Measurements from ENCODE around the gene CD6.

Gene CD6

DNA sequence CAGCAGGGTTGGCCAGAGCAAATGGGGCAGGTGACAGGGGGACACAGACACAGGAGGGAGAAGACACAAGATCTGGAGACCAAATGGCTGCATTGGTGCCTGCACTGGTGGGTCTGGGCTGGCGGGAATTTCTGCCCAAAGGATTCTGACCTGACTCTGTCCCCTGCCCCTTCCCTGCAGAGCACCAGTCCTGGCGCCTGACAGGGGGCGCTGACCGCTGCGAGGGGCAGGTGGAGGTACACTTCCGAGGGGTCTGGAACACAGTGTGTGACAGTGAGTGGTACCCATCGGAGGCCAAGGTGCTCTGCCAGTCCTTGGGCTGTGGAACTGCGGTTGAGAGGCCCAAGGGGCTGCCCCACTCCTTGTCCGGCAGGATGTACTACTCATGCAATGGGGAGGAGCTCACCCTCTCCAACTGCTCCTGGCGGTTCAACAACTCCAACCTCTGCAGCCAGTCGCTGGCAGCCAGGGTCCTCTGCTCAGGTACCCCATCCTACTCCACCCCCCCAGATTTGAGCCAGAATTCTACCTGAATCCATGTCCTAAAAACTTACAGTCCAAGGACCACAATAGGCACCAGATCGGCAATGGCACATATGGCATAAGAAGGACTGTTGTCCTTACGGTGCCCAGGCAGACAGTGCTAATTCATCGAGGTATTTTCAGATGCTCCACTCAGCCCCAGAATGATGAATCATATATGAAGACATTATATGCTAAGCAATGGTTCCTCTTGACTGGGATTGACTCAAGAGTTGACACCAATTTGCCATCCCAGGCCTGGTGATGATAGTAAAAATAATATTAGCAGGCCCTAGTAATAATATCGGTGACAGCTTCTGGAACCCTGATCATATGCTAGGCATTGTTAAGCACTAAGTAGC lies 38.2 kb downstream of the CD6 start:
- TF ChIP-seq, protein P1, sequence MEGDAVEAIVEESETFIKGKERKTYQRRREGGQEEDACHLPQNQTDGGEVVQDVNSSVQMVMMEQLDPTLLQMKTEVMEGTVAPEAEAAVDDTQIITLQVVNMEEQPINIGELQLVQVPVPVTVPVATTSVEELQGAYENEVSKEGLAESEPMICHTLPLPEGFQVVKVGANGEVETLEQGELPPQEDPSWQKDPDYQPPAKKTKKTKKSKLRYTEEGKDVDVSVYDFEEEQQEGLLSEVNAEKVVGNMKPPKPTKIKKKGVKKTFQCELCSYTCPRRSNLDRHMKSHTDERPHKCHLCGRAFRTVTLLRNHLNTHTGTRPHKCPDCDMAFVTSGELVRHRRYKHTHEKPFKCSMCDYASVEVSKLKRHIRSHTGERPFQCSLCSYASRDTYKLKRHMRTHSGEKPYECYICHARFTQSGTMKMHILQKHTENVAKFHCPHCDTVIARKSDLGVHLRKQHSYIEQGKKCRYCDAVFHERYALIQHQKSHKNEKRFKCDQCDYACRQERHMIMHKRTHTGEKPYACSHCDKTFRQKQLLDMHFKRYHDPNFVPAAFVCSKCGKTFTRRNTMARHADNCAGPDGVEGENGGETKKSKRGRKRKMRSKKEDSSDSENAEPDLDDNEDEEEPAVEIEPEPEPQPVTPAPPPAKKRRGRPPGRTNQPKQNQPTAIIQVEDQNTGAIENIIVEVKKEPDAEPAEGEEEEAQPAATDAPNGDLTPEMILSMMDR (IDR thresholded peaks at IDR 0.05; ENCODE audit: control insufficient read depth, insufficient read depth, low read depth, low read length, missing control alignments), result no peak
- no peak for DNase-seq (ENCODE audit: low read depth)
- H3K4me3 ChIP-seq (ENCODE audit: control insufficient read depth, low read depth, low read length), result no peak overlapping the region

DNA sequence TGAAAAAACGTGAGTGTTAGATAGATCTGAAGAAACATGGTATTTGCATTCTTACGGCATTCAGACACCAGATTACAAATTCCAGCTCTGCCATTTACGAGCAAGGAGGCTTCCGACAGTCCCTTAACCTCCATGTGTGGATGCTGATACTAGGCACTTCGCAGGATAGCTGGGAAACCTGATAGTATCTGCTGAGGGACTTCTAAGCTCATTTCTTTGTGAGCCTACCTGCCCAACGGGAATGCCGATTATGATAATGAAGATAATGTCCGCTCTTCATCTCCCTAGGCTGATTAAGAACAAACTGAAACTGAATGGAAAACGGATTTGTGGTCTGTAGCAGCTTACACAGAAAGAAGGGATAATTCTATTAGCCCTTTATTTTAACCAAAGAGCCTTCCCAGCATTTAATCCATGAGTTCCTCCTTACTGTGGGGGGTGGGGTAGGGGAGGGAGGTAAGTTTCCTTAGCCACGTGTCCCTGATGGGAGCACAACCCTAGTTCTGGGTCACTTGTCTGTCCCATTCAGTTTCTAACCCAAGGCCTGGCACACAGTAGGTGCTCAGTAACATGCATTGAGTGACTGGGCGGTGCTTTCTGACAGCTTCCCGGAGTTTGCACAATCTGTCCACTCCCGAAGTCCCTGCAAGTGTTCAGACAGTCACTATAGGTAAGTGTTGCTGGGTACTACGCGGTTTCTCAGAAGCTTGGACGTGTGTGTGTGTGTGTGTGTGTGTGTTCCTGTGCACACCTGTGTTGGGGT lies 39.2 kb downstream of the CD6 start:
- TF ChIP-seq, protein P1 (IDR thresholded peaks at IDR 0.05; ENCODE audit: control insufficient read depth, insufficient read depth, low read depth, low read length, missing control alignments), result no peak
- no peak overlapping the region for H3K4me3 ChIP-seq (ENCODE audit: control insufficient read depth, low read depth, low read length)
- no peak for DNase-seq (ENCODE audit: low read depth)

DNA sequence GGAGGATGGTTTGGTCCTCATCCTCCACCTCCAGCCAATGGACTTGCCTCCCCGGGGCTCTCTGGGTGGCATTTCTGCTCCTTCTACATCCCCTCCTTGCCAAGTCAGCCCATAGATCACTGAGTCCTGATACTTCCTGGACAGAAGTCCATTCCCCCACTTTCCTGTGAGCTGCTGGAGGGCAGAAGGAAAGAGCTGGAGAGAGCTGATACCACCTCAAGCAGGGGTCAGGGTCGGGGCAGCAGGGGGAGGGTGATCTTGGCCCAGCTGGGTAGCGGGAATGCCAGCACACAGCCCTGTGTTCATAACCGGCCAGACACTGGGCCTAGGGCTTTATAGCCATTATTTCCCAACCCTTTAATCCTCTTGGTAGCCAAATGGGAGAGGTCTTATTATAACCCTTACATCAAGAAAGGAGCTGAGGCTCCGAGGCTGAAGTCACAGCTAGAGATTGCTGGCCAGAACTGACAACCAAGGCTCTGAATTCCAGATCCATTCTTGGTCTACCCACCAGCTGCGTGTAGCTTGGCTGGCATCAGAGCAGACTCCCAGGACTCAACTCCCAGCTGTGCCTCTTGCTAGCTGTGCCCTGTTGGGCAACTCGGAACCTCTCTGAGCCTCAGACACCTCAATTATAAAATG lies 39.9 kb downstream of the CD6 start:
- TF ChIP-seq, protein P1 (IDR thresholded peaks at IDR 0.05; ENCODE audit: control insufficient read depth, insufficient read depth, low read depth, low read length, missing control alignments), result no peak
- no peak overlapping the region for H3K4me3 ChIP-seq (ENCODE audit: control insufficient read depth, low read depth, low read length)
- no peak for DNase-seq (ENCODE audit: low read depth)

DNA sequence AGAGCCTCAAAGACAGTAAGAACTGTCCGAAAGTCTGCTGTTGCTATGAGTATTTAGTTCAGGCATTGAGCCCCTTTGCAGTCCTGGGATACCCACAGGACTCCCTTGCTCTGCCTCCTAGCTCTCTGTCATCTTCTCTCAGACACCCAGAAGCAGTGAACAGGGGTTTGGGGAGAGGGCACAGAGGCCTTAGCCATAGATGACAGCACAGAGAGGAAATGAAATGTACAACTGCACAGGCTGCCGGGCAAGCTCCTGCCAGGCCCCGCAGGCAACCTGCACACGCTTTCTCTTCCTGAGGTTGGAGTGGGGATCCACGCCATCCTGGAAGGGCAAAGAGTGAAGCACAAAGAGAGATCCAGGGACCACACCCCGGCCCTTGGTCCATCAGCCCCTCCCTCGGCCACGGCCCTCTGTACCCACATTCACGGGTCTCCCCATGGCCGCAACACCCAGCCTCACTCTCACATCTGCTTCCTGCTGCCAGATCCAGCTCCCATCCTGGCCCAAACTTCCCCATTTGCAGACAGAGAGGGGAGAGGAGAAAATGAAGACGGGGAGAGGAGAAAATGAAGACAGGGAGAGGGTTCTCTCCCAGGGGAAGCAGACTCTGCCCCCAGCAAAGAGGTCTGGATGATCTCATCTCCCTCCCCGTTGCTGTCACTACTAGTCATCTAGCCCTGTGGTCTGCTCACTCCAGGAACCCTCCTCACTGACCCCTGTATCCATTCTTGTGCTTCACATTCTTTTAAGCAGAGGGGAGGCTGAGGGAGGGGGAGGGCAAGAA lies 40.7 kb downstream of the CD6 start:
- no peak for DNase-seq (ENCODE audit: low read depth)

DNA sequence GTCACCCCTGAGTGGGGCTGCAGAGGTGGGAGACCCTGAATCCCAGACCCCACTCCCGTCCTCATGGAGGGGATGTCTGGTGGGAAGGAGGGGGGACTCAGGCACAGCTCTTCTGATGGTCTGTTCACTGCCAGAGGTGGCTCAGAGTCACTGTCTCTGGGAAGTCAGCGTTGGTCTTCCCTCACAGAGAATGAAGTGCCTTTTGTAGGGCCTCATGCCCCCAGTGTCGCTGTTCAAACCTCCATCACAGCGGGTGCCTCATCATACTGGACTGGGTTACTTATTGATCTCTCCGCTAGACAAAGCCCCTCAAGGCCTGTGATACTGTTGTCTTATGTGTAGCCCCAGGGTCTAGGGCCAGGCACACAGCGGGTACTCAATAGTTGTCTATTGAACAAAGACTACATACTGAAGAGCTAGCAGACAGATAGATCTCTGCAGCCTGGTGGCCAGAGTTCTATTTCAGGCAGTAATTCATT lies 41.3 kb downstream of the CD6 start:
- DNase-seq (ENCODE audit: low read depth), result no peak
- H3K4me3 ChIP-seq (ENCODE audit: control insufficient read depth, low read depth, low read length), result no peak overlapping the region
- TF ChIP-seq, protein P1 (IDR thresholded peaks at IDR 0.05; ENCODE audit: control insufficient read depth, insufficient read depth, low read depth, low read length, missing control alignments), result no peak

More for the DNA sequence above, 40.7 kb downstream of the CD6 start:
- no peak overlapping the region for H3K4me3 ChIP-seq (ENCODE audit: control insufficient read depth, low read depth, low read length)
- TF ChIP-seq, protein P1 (IDR thresholded peaks at IDR 0.05; ENCODE audit: control insufficient read depth, insufficient read depth, low read depth, low read length, missing control alignments), result no peak

DNA sequence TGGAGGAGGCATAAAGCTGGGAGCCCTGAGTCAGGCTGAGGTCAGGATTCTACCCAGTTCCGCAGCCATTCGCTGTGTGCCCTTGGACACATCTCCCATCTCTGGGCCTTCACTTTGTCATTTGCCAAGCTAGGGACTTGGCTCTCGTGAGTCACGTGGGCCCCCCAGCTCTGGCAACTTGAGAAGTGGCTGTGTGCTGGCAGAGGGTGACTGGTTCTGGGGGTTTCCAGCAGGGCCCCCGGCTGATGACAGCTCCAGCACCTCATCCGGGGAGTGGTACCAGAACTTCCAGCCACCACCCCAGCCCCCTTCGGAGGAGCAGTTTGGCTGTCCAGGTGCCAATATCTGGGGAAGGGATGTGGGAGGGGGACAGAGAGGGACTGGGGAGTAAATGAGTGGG lies 46.6 kb downstream of the CD6 start:
- no peak overlapping the region for H3K4me3 ChIP-seq (ENCODE audit: control insufficient read depth, low read depth, low read length)
- no peak for DNase-seq (ENCODE audit: low read depth)
- TF ChIP-seq, protein P1 (IDR thresholded peaks at IDR 0.05; ENCODE audit: control insufficient read depth, insufficient read depth, low read depth, low read length, missing control alignments), result no peak

Data from AG09309 (cell line).